WTC11 (cell line): ENCODE results near the gene TNIP1. TPM values are rescaled to one million over a fixed set of nuclear protein-coding genes. Genes with fewer than 3 reads are reported as not detected.

Experiments used
- ATAC-seq: fragments of 200-7000 bp; cut with Tn5 transposase; 2 replicates; pipeline ENCODE4 v1.10.0; 2021; ENCODE audit warnings: mild to moderate bottlenecking, moderate library complexity
- CTCF ChIA-PET: fragments of 300-600 bp; sonication (Branson Sonifier 250); formaldehyde crosslinking; loops from one replicate; lab custom pipeline; 2021; ENCODE audit warnings: antibody characterized with exemption; lab: Charles Lee
- POLR2A ChIA-PET: fragments of 350-600 bp; sonication (Branson Sonifier 250); formaldehyde crosslinking; loops from one replicate; lab custom pipeline; 2021; ENCODE audit warnings: antibody characterized with exemption; lab: Charles Lee
- DNase-seq: peaks from one replicate; pipeline ENCODE4 v3.0.0; 2021; ENCODE audit warnings: low spot score
- H3K27ac Mint-ChIP-seq: 2 replicates; pipeline ENCODE4 v1.8.0; 2021; ENCODE audit warnings: mixed read lengths
- H3K27me3 Mint-ChIP-seq: 2 replicates; pipeline ENCODE4 v1.8.0; 2021; ENCODE audit warnings: low read depth, mild to moderate bottlenecking, moderate library complexity, mixed read lengths
- H3K36me3 Mint-ChIP-seq: 2 replicates; pipeline ENCODE4 v1.8.0; 2021; ENCODE audit warnings: mixed read lengths
- H3K4me1 Mint-ChIP-seq: 2 replicates; pipeline ENCODE4 v1.8.0; 2022; ENCODE audit warnings: mixed read lengths
- H3K4me3 Mint-ChIP-seq: 2 replicates; pipeline ENCODE4 v1.8.0; 2021; ENCODE audit warnings: mild to moderate bottlenecking, moderate library complexity, mixed read lengths
- H3K9me3 Mint-ChIP-seq: 2 replicates; pipeline ENCODE4 v1.8.0; 2021; ENCODE audit warnings: mixed read lengths
- CBFB ChIP-seq: sonication (generic); formaldehyde crosslinking; IDR thresholded peaks from 2 replicates; pipeline ENCODE4 v1.8.1; 2022; ENCODE audit warnings: mild to moderate bottlenecking, low read depth, missing genetic modification reagents
- CREB1 ChIP-seq: sonication (generic); formaldehyde crosslinking; IDR thresholded peaks from 2 replicates; pipeline ENCODE4 v1.8.0; 2023; ENCODE audit warnings: mild to moderate bottlenecking, missing genetic modification reagents
- E2F4 ChIP-seq: sonication (generic); formaldehyde crosslinking; IDR thresholded peaks from 2 replicates; pipeline ENCODE4 v1.8.1; 2022; ENCODE audit warnings: low read depth, mild to moderate bottlenecking, moderate library complexity, missing genetic modification reagents, borderline replicate concordance
- E2F5 ChIP-seq: sonication (generic); formaldehyde crosslinking; IDR thresholded peaks from 2 replicates; pipeline ENCODE4 v1.8.1; 2022; ENCODE audit warnings: mild to moderate bottlenecking, moderate library complexity, missing genetic modification reagents
- ELF4 ChIP-seq: sonication (generic); formaldehyde crosslinking; IDR thresholded peaks from 2 replicates; pipeline ENCODE4 v1.8.1; 2022; ENCODE audit warnings: low read depth, mild to moderate bottlenecking, moderate library complexity, missing genetic modification reagents
- MAX ChIP-seq: sonication (generic); formaldehyde crosslinking; IDR thresholded peaks from 2 replicates; pipeline ENCODE4 v1.8.0; 2022; ENCODE audit warnings: mild to moderate bottlenecking, missing genetic modification reagents
- MYBL2 ChIP-seq: sonication (generic); formaldehyde crosslinking; IDR thresholded peaks from 2 replicates; pipeline ENCODE4 v1.8.1; 2023; ENCODE audit warnings: mild to moderate bottlenecking, moderate library complexity, missing genetic modification reagents
- NR2C2 ChIP-seq: sonication (generic); formaldehyde crosslinking; IDR thresholded peaks from 2 replicates; pipeline ENCODE4 v1.8.0; 2022; ENCODE audit warnings: mild to moderate bottlenecking, missing genetic modification reagents
- OVOL2 ChIP-seq: fragments of 250-450 bp; sonication (Bioruptor Pico); IDR thresholded peaks from 2 replicates; pipeline ENCODE4 v1.9.0; 2021; ENCODE audit warnings: mild to moderate bottlenecking, borderline replicate concordance
- SMAD4 ChIP-seq: sonication (generic); formaldehyde crosslinking; IDR thresholded peaks from 2 replicates; pipeline ENCODE4 v1.8.0; 2022; ENCODE audit warnings: mild to moderate bottlenecking, missing genetic modification reagents
- SOX15 ChIP-seq: fragments of 250-450 bp; sonication (Bioruptor Pico); IDR thresholded peaks from 2 replicates; pipeline ENCODE4 v1.9.0; 2021; ENCODE audit warnings: mild to moderate bottlenecking
- USF1 ChIP-seq: sonication (generic); formaldehyde crosslinking; IDR thresholded peaks from 2 replicates; pipeline ENCODE4 v1.8.0; 2022; ENCODE audit warnings: mild to moderate bottlenecking, missing genetic modification reagents
- ZMAT4 ChIP-seq: fragments of 250-450 bp; sonication (Bioruptor Pico); IDR thresholded peaks from 2 replicates; pipeline ENCODE4 v1.9.0; 2021; ENCODE audit warnings: mild to moderate bottlenecking
- ZNF121 ChIP-seq: sonication (generic); formaldehyde crosslinking; IDR thresholded peaks from 2 replicates; pipeline ENCODE4 v1.8.0; 2023; ENCODE audit warnings: missing genetic modification reagents
- ZNF232 ChIP-seq: sonication (generic); formaldehyde crosslinking; IDR thresholded peaks from 2 replicates; pipeline ENCODE4 v1.8.0; 2022; ENCODE audit warnings: mild to moderate bottlenecking, missing genetic modification reagents
- total RNA-seq: library from RNA; stranded (reverse); gene quantifications from 3 replicates; pipeline ENCODE4 v1.2.3, GENCODE V29; 2021
- TF ChIP-seq, protein P1 (sequence below): sonication (generic); formaldehyde crosslinking; IDR thresholded peaks from 2 replicates; pipeline ENCODE4 v1.8.1; 2023; ENCODE audit warnings: mild to moderate bottlenecking, missing genetic modification reagents, borderline replicate concordance
- TF ChIP-seq, protein P2 (sequence below): fragments of 200-600 bp; IDR thresholded peaks from 2 replicates; pipeline ENCODE4 v1.8.0; 2022; ENCODE audit warnings: antibody characterized with exemption

TNIP1 gene
- total RNA-seq, 1 experiment from 2014 or later, result 41.1 TPM

DNA sequence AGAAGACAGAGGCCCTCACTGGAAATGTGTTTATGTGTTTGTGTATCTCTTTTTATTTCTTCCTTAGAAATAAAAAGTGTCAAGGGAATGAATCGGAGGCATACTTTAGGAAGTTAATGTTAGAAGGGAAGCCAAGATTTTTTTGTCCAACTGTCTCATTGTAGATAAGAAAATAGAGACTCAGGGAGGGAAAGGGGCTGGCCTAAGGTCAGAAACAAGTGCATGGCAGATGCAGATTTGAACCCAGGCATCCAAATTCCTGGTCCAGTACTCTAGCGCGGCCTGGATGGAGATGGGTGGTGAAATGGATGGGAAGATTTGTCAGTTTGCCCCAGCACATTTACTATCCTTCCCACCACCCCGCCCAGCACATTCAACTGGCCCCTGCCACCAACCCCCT lies 19.8 kb upstream of the TNIP1 start (continued):
- TF ChIP-seq, protein P1, sequence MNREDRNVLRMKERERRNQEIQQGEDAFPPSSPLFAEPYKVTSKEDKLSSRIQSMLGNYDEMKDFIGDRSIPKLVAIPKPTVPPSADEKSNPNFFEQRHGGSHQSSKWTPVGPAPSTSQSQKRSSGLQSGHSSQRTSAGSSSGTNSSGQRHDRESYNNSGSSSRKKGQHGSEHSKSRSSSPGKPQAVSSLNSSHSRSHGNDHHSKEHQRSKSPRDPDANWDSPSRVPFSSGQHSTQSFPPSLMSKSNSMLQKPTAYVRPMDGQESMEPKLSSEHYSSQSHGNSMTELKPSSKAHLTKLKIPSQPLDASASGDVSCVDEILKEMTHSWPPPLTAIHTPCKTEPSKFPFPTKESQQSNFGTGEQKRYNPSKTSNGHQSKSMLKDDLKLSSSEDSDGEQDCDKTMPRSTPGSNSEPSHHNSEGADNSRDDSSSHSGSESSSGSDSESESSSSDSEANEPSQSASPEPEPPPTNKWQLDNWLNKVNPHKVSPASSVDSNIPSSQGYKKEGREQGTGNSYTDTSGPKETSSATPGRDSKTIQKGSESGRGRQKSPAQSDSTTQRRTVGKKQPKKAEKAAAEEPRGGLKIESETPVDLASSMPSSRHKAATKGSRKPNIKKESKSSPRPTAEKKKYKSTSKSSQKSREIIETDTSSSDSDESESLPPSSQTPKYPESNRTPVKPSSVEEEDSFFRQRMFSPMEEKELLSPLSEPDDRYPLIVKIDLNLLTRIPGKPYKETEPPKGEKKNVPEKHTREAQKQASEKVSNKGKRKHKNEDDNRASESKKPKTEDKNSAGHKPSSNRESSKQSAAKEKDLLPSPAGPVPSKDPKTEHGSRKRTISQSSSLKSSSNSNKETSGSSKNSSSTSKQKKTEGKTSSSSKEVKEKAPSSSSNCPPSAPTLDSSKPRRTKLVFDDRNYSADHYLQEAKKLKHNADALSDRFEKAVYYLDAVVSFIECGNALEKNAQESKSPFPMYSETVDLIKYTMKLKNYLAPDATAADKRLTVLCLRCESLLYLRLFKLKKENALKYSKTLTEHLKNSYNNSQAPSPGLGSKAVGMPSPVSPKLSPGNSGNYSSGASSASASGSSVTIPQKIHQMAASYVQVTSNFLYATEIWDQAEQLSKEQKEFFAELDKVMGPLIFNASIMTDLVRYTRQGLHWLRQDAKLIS (CRISPR knock-in tag), result no peak

GRCh38 chr5:151098768-151099121 lies 17.9 kb upstream of the TNIP1 start:
- TF ChIP-seq E2F4 (CRISPR knock-in tag), result no peak
- no peak for TF ChIP-seq SOX15 (CRISPR knock-in tag)
- no peak for TF ChIP-seq CBFB (CRISPR knock-in tag)
- no peak for TF ChIP-seq USF1 (CRISPR knock-in tag)
- TF ChIP-seq MAX (CRISPR knock-in tag), result no peak
- no peak for TF ChIP-seq ZNF232
- no peak for TF ChIP-seq E2F5 (CRISPR knock-in tag)
- TF ChIP-seq ZMAT4 (CRISPR knock-in tag), result no peak
- TF ChIP-seq OVOL2 (CRISPR knock-in tag), result no peak
- no peak for TF ChIP-seq NR2C2 (CRISPR knock-in tag)
- no peak for TF ChIP-seq ZNF121 (CRISPR knock-in tag)
- no peak for TF ChIP-seq SMAD4 (CRISPR knock-in tag)
- TF ChIP-seq ELF4 (CRISPR knock-in tag), result no peak
- no peak for TF ChIP-seq MYBL2 (CRISPR knock-in tag)
- TF ChIP-seq CREB1 (CRISPR knock-in tag), result no peak
- TF ChIP-seq, protein P2, sequence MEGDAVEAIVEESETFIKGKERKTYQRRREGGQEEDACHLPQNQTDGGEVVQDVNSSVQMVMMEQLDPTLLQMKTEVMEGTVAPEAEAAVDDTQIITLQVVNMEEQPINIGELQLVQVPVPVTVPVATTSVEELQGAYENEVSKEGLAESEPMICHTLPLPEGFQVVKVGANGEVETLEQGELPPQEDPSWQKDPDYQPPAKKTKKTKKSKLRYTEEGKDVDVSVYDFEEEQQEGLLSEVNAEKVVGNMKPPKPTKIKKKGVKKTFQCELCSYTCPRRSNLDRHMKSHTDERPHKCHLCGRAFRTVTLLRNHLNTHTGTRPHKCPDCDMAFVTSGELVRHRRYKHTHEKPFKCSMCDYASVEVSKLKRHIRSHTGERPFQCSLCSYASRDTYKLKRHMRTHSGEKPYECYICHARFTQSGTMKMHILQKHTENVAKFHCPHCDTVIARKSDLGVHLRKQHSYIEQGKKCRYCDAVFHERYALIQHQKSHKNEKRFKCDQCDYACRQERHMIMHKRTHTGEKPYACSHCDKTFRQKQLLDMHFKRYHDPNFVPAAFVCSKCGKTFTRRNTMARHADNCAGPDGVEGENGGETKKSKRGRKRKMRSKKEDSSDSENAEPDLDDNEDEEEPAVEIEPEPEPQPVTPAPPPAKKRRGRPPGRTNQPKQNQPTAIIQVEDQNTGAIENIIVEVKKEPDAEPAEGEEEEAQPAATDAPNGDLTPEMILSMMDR, result no peak
- Mint-ChIP-seq H3K9me3 (no peaks in the 10 kb centered on the region), H3K27ac (no peak overlapping the region), H3K4me1 (peaks cover 23% of the 10 kb centered on the region), H3K4me3 (no peak overlapping the region), H3K27me3 (no peaks in the 10 kb centered on the region), H3K36me3 (no peaks in the 10 kb centered on the region)
- no peak for ATAC-seq
- CTCF ChIA-PET, result interaction anchor here (1.1 to 3.1 kb wide), 6 partner anchors 15 to 51 kb away, joined by 3 to 22 read pairs (median 6); no protein-coding TSS in a partner anchor
- POLR2A ChIA-PET, result no interaction called here
- no peak for DNase-seq
